Activated T-cell treated with anti-CD3 and anti-CD28 coated beads, Interleukin-2, amount 50 U/mL, for 72 hours (primary cell): ENCODE data around the gene PCDHGA12. TPM values are rescaled to one million over a fixed set of nuclear protein-coding genes. Genes with fewer than 3 reads are reported as not detected.
"Not testable (repeated sequence)": the region's sequence is repeated elsewhere in the genome, so short reads cannot be mapped to it uniquely, and the experiment has no call there.

Source experiments
- ATAC-seq, 2 donors: fragments of 150-1000 bp; cut with Tn5 transposase; replicated peaks in 1 of 2; 2 replicates each; pipeline ENCODE4 v1.10.0; 2021; ENCODE audit warnings: moderate library complexity in 2 of 2, mild to moderate bottlenecking in 1 of 2
- DNase-seq, 2 donors: peaks; one replicate each; pipeline ENCODE4 v3.0.0; 2021 to 2022; ENCODE audit warnings: mixed read lengths in 1 of 2
- H3K27ac Mint-ChIP-seq: one replicate; pipeline ENCODE4 v1.8.0; 2022; ENCODE audit warnings: mild to moderate bottlenecking, moderate library complexity, mixed read lengths
- H3K27me3 Mint-ChIP-seq: one replicate; pipeline ENCODE4 v1.8.0; 2022; ENCODE audit warnings: low read depth, mixed read lengths
- H3K36me3 Mint-ChIP-seq, 2 donors: one replicate each; pipeline ENCODE4 v1.8.0; 2022; ENCODE audit warnings: mixed read lengths in 2 of 2, mild to moderate bottlenecking in 1 of 2; ENCODE audit not compliant: insufficient read depth in 2 of 2
- H3K4me1 Mint-ChIP-seq: one replicate; pipeline ENCODE4 v1.8.0; 2022; ENCODE audit warnings: low read depth, mixed read lengths
- H3K4me3 Mint-ChIP-seq, 2 donors: one replicate each; pipeline ENCODE4 v1.8.0; 2022; ENCODE audit warnings: mild to moderate bottlenecking in 2 of 2, mixed read lengths in 2 of 2, moderate library complexity in 2 of 2
- H3K9me3 Mint-ChIP-seq, 2 donors: one replicate each; pipeline ENCODE4 v1.8.0; 2022; ENCODE audit warnings: mixed read lengths in 2 of 2
- total RNA-seq, 2 donors: library from RNA; stranded (reverse); gene quantifications; one replicate each; pipeline ENCODE4 v1.2.3, GENCODE V29; 2022

The PCDHGA12 gene
- under 1 TPM; 0.12 to 0.17 TPM for total RNA-seq

GRCh38 chr5:141430332-141431113, at the start of gene PCDHGA12:
Gene PCDHGA12, plus strand, starts transcription at chr5:141430507. Its CDS starts 253 bp downstream, at chr5:141430760.
- peaks cover 21% of the 10 kb centered on the region for H3K4me1 Mint-ChIP-seq
- peak within 1 kb of the TSS; percentile 84 to 87 for H3K4me3 Mint-ChIP-seq
- peaks cover 68% of the 10 kb centered on the region for H3K27me3 Mint-ChIP-seq
- H3K36me3 Mint-ChIP-seq: peaks cover 13 to 23% of the 10 kb centered on the region in 2 donors
- peak within 1 kb of the TSS; percentile 77 for H3K27ac Mint-ChIP-seq
- peak in 1 of 2 donors; percentile 55 for DNase-seq
- peak; percentile 53 to 78 for ATAC-seq
- H3K9me3 Mint-ChIP-seq: peaks cover 9 to 10% of the 10 kb centered on the region in 2 donors

GRCh38 chr5:141382469-141383294, 47.6 kb upstream of the PCDHGA12 start, which contains the start of gene PCDHGA7:
Gene PCDHGA7, plus strand, starts transcription at chr5:141382742. Its CDS starts 158 bp downstream, at chr5:141382900.
- Mint-ChIP-seq H3K4me3 (peak within 1 kb of the TSS; percentile 62 to 75), H3K27me3 (peaks cover 77% of the 10 kb centered on the region), H3K9me3 (peaks cover 4 to 10% of the 10 kb centered on the region in 2 donors), H3K4me1 (peaks cover 9% of the 10 kb centered on the region), H3K27ac (no peak within 1 kb of the TSS), H3K36me3 (peaks cover 12 to 26% of the 10 kb centered on the region in 2 donors)
- ATAC-seq (no peak), DNase-seq (no peak)

DNA sequence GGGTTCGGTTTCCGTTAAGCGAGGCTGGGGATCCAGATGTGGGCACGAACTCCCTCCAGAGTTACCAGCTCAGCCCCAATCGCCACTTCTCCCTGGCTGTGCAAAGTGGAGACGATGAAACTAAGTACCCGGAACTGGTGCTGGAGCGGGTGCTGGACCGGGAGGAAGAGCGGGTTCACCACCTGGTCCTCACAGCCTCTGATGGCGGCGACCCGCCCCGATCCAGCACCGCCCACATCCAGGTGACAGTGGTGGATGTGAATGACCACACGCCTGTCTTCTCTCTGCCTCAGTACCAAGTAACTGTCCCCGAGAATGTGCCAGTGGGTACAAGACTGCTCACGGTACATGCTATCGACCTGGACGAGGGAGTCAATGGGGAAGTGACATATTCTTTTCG, 47.0 kb upstream of the PCDHGA12 start:
- no peak for ATAC-seq
- Mint-ChIP-seq H3K27me3 (peaks cover 79% of the 10 kb centered on the region), H3K9me3 (peaks cover 5 to 12% of the 10 kb centered on the region in 2 donors), H3K4me1 (peaks cover 9% of the 10 kb centered on the region), H3K4me3 (peak overlapping the region in 1 of 2 donors; percentile 75), H3K36me3 (peaks cover 13 to 28% of the 10 kb centered on the region in 2 donors), H3K27ac (no peak overlapping the region)
- DNase-seq: no peak

DNA sequence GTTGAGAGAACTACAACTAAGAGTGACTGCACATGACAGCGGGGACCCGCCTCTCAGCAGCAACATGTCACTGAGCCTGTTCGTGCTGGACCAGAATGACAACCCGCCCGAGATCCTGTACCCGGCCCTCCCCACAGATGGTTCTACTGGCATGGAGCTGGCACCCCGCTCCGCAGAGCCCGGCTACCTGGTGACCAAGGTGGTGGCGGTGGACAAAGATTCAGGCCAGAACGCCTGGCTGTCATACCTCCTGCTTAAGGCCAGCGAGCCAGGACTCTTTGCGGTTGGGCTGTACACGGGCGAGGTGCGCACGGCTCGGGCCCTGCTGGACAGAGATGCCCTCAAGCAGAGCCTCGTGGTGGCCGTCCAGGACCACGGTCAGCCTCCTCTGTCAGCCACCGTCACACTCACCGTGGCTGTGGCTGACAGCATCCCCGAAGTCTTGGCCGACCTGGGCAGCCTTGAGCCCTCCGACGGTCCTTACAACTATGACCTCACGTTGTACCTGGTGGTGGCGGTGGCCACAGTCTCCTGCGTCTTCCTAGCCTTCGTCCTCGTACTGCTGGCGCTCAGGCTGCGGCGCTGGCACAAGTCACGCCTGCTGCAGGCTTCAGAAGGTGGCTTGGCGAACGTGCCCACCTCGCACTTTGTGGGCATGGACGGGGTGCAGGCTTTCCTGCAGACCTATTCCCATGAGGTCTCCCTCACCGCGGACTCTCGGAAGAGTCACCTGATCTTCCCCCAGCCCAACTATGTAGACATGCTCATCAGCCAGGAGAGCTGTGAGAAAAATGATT, 45.6 kb upstream of the PCDHGA12 start:
- H3K36me3 Mint-ChIP-seq: peaks cover 15 to 40% of the 10 kb centered on the region in 2 donors
- no peak overlapping the region for H3K27ac Mint-ChIP-seq
- no peak for ATAC-seq
- no peak overlapping the region for H3K4me3 Mint-ChIP-seq
- DNase-seq: no peak
- peaks cover 82% of the 10 kb centered on the region for H3K27me3 Mint-ChIP-seq
- H3K4me1 Mint-ChIP-seq: peaks cover 9% of the 10 kb centered on the region
- peaks cover 11 to 14% of the 10 kb centered on the region in 2 donors for H3K9me3 Mint-ChIP-seq

- peaks cover 24 to 45% of the 10 kb centered on the region in 2 donors for H3K36me3 Mint-ChIP-seq
- peaks cover 16 to 20% of the 10 kb centered on the region in 2 donors for H3K9me3 Mint-ChIP-seq
- H3K27me3 Mint-ChIP-seq: peaks cover 87% of the 10 kb centered on the region
- DNase-seq (peak in 1 of 2 donors; percentile 30), ATAC-seq (peak; percentile 41 to 65)
- H3K4me1 Mint-ChIP-seq, H3K27ac Mint-ChIP-seq: not testable (repeated sequence)
- peak within 1 kb of the TSS; percentile 43 to 51 for H3K4me3 Mint-ChIP-seq
Measured at GRCh38 chr5:141387557-141388311, 42.6 kb upstream of the PCDHGA12 start, which contains the start of gene PCDHGB4. Gene PCDHGB4, plus strand, starts transcription at chr5:141387698. Its CDS starts 187 bp downstream, at chr5:141387885.

- Mint-ChIP-seq H3K9me3 (peaks cover 14 to 20% of the 10 kb centered on the region in 2 donors), H3K36me3 (peaks cover 22 to 48% of the 10 kb centered on the region in 2 donors), H3K4me3 (no peak overlapping the region), H3K27ac (no peak overlapping the region), H3K27me3 (peaks cover 85% of the 10 kb centered on the region), H3K4me1 (peaks cover 6% of the 10 kb centered on the region)
- ATAC-seq (no peak), DNase-seq (no peak)
Measured at GRCh38 chr5:141388661-141389060, 41.6 kb upstream of the PCDHGA12 start.

- ATAC-seq (no peak), DNase-seq (no peak)
- peaks cover 85% of the 10 kb centered on the region for H3K27me3 Mint-ChIP-seq
- H3K4me1 Mint-ChIP-seq: peaks cover 6% of the 10 kb centered on the region
- H3K36me3 Mint-ChIP-seq: peaks cover 23 to 49% of the 10 kb centered on the region in 2 donors
- no peak overlapping the region for H3K4me3 Mint-ChIP-seq
- no peak overlapping the region for H3K27ac Mint-ChIP-seq
- peaks cover 16 to 23% of the 10 kb centered on the region in 2 donors for H3K9me3 Mint-ChIP-seq
Measured at GRCh38 chr5:141389153-141390042, 40.9 kb upstream of the PCDHGA12 start.

- H3K9me3 Mint-ChIP-seq: peaks cover 16 to 17% of the 10 kb centered on the region in 2 donors
- H3K4me3 Mint-ChIP-seq: peak within 1 kb of the TSS in 1 of 2 donors; percentile 46
- peaks cover 16 to 46% of the 10 kb centered on the region in 2 donors for H3K36me3 Mint-ChIP-seq
- no peak within 1 kb of the TSS for H3K27ac Mint-ChIP-seq
- H3K27me3 Mint-ChIP-seq: peaks cover 76% of the 10 kb centered on the region
- H3K4me1 Mint-ChIP-seq: peaks cover 6% of the 10 kb centered on the region
- ATAC-seq (no peak), DNase-seq (no peak)
Measured at GRCh38 chr5:141392429-141393198, 37.7 kb upstream of the PCDHGA12 start, which contains the start of gene PCDHGA8. Gene PCDHGA8, plus strand, starts transcription at chr5:141392633. Its CDS starts 181 bp downstream, at chr5:141392814.

GRCh38 chr5:141393267-141393666, 37.0 kb upstream of the PCDHGA12 start:
- Mint-ChIP-seq H3K4me1 (peaks cover 6% of the 10 kb centered on the region), H3K27me3 (peaks cover 74% of the 10 kb centered on the region), H3K9me3 (peaks cover 16% of the 10 kb centered on the region in 2 donors)

DNA sequence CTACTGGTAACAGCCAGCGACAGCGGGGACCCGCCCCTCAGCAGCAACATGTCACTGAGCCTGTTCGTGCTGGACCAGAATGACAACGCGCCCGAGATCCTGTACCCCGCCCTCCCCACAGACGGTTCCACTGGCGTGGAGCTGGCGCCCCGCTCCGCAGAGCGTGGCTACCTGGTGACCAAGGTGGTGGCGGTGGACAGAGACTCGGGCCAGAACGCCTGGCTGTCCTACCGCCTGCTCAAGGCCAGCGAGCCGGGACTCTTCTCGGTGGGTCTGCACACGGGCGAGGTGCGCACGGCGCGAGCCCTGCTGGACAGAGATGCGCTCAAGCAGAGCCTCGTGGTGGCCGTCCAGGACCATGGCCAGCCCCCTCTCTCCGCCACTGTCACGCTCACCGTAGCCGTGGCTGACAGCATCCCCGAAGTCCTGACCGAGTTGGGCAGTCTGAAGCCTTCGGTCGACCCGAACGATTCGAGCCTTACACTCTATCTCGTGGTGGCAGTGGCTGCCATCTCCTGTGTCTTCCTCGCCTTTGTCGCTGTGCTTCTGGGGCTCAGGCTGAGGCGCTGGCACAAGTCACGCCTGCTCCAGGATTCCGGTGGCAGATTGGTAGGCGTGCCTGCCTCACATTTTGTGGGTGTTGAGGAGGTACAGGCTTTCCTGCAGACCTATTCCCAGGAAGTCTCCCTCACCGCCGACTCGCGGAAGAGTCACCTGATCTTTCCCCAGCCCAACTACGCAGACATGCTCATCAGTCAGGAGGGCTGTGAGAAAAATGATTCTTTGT, 35.7 kb upstream of the PCDHGA12 start:
- ATAC-seq, DNase-seq, H3K4me1 Mint-ChIP-seq, H3K27ac Mint-ChIP-seq, H3K4me3 Mint-ChIP-seq: not testable (repeated sequence)
- H3K27me3 Mint-ChIP-seq: peaks cover 73% of the 10 kb centered on the region
- H3K9me3 Mint-ChIP-seq: peaks cover 10 to 12% of the 10 kb centered on the region in 2 donors
- H3K36me3 Mint-ChIP-seq: peaks cover 19 to 32% of the 10 kb centered on the region in 2 donors

More at GRCh38 chr5:141393267-141393666, 37.0 kb upstream of the PCDHGA12 start:
- DNase-seq (no peak), ATAC-seq (no peak)
- no peak overlapping the region for H3K27ac Mint-ChIP-seq
- H3K4me3 Mint-ChIP-seq: no peak overlapping the region
- peaks cover 16 to 44% of the 10 kb centered on the region in 2 donors for H3K36me3 Mint-ChIP-seq
